ENCODE measurements around the gene NLRP1.

The NLRP1 gene

GRCh38 chr17:5553479-5553878 lies 30.8 kb downstream of the NLRP1 start:
- DNase-seq: no peak

- no peak for DNase-seq
Measured at GRCh38 chr17:5552841-5553240, 31.5 kb downstream of the NLRP1 start.

GRCh38 chr17:5545051-5545987 lies 39.0 kb downstream of the NLRP1 start:
- no peak for DNase-seq

- DNase-seq: no peak
Measured at GRCh38 chr17:5544115-5544514, 40.2 kb downstream of the NLRP1 start.

- DNase-seq: no peak
Measured at GRCh38 chr17:5541610-5542202, 42.6 kb downstream of the NLRP1 start.

- no peak for DNase-seq
Measured at GRCh38 chr17:5540321-5540720, 44.0 kb downstream of the NLRP1 start.

- DNase-seq: no peak
Measured at GRCh38 chr17:5539286-5539685, 45.0 kb downstream of the NLRP1 start.

- no peak for DNase-seq
Measured at GRCh38 chr17:5536866-5537650, 47.3 kb downstream of the NLRP1 start.

- DNase-seq: no peak
Measured at GRCh38 chr17:5535436-5535835, 48.9 kb downstream of the NLRP1 start.

GRCh38 chr17:5533486-5534315 lies 50.6 kb downstream of the NLRP1 start:
- no peak for DNase-seq

GRCh38 chr17:5532581-5532980 lies 51.7 kb downstream of the NLRP1 start:
- no peak for DNase-seq

GRCh38 chr17:5531085-5531418 lies 53.3 kb downstream of the NLRP1 start:
- DNase-seq: no peak

- no peak for DNase-seq
Measured at GRCh38 chr17:5530265-5531084, 53.8 kb downstream of the NLRP1 start.

- no peak for DNase-seq
Measured at GRCh38 chr17:5527601-5528250, 56.6 kb downstream of the NLRP1 start.

GRCh38 chr17:5526821-5527598 lies 57.3 kb downstream of the NLRP1 start:
- peak; percentile 62 to 79 for DNase-seq

GRCh38 chr17:5523249-5523648 lies 61.1 kb downstream of the NLRP1 start:
- DNase-seq: no peak

- no peak for DNase-seq
Measured at GRCh38 chr17:5522476-5522875, 61.8 kb downstream of the NLRP1 start.

- DNase-seq: no peak
Measured at GRCh38 chr17:5516060-5516792, 68.1 kb downstream of the NLRP1 start.

- DNase-seq: no peak
Measured at GRCh38 chr17:5514976-5515375, 69.3 kb downstream of the NLRP1 start.

GRCh38 chr17:5513628-5514027 lies 70.7 kb downstream of the NLRP1 start:
- DNase-seq: no peak
